HS-5 (cell line): ENCODE measurements around the gene SIGLEC6.

ENCODE experiments used
- DNase-seq: peaks from one replicate; pipeline ENCODE4 v3.0.0-alpha.2; 2012; ENCODE audit warnings: low read depth

Gene SIGLEC6

GRCh38 chr19:51531349-51532315 is at the start of gene SIGLEC6:
Gene SIGLEC6 (minus strand): TSS chr19:51531670. CDS start chr19:51531648, 22 bp downstream.
- no peak for DNase-seq

DNA sequence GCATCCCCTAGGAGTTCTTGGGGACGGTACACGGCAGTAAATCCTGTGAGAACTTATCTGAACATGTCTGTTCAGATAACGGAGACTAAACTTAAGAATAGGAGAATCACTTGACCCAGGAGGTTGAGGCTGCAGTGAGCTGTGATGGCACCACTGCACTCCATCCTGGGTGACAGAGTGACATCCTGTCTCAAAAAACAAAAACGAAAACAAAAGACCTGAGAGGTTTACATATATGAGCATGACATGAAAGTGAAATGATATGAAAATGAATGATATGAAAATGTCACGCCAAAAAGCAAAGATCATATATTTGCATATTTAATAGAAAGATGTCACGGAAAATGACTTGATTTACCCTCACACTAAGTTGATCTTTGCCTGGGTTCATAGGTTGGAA is 45.4 kb upstream of the SIGLEC6 start:
- no peak for DNase-seq

DNA sequence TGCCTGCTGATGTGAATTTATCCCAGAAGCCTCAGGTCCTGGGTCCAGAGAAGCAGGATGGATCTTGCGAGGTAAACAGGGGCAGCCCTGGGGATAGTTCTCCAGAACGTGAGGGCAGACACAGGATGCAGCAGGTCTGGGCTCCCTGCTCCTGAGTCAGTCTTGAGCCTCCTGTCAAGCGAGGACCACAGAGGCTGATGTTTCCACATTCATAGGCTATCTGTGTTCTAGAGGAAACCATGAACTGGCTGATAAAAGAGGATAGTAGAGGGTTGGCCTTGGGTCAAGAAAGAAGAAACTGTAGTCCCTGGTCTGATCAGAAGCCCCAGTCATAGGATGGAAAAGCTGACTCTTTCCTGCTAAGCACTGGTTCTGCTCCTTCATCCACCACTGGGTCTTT is 41.9 kb upstream of the SIGLEC6 start:
- no peak for DNase-seq

- peak; percentile 50 for DNase-seq
Measured at GRCh38 chr19:51572908-51573307, 41.4 kb upstream of the SIGLEC6 start.

GRCh38 chr19:51572410-51572809 is 40.9 kb upstream of the SIGLEC6 start:
- no peak for DNase-seq

DNA sequence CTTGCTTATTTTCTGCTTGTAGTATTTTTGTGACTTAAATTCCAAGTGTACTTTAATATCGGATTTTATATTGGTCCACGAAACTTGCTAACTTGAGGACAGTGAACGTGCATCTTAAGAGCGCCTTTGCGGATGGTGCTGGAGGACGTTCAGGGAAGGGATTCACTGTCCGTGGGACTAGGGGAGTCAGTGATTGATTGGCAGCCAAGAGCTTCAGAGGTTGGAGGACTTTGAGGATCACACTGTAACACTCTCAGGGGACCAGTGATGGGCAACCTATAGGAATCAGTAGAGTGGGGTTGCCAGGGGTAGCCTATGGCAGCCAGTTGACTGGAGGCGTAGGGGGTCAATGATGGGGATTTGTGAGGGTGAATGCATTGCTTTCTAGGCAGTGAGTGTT is 40.1 kb upstream of the SIGLEC6 start:
- DNase-seq, result no peak

- DNase-seq, result peak; percentile 95
Measured at GRCh38 chr19:51570962-51571575, 39.6 kb upstream of the SIGLEC6 start, which contains the start of gene ZNF175. Gene ZNF175 (plus strand): TSS chr19:51571283. CDS start chr19:51573330, 2,047 bp downstream.

- DNase-seq, result no peak
Measured at GRCh38 chr19:51568456-51568855, 37.0 kb upstream of the SIGLEC6 start.

DNA sequence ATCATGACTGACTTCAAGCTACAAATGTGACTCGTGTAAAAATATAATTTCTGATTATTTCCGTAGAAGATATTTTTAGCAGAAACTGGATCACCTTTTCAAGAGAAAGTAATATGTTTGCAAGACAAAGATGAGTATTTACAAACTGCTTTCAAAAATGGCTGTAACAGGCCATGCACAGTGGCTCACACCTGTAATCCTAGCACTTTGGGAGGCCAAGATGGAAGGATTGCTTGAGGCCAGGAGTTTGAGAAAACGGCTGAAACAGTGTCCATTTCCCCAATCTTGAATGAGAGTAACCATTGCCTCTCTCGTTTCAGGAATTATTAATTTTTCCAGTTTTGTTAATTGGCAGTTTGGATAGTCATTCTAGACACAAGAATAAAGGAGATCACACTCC is 36.1 kb upstream of the SIGLEC6 start:
- no peak for DNase-seq

DNA sequence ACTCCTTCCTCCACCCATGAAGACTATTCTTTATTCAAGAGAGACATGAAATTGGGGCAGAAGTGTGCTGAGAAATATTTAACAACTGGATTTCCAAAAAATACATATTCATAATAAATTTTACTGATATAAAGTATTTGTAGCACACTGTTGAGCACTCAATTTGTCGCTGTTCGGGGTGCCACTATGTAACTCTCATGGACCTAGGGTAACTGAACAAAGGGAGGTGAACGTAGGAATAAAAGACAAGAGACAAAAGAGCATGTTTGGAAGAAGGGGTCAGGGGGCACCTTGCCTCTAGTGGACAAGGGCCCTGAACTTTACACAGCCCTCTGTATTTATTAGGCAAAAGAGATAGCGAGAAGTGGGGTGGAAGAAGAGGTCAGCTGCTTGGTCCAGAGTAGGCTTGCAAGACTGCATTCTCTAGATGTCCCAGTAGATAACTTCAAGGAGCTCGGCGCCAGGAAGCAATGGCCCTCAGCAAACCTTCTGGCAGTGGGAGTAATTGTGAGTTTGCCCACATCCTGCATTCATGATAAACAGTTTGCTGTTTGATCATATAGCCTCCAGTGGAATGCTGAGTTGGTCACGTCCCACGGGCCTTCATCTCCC is 35.1 kb upstream of the SIGLEC6 start:
- no peak for DNase-seq

DNA sequence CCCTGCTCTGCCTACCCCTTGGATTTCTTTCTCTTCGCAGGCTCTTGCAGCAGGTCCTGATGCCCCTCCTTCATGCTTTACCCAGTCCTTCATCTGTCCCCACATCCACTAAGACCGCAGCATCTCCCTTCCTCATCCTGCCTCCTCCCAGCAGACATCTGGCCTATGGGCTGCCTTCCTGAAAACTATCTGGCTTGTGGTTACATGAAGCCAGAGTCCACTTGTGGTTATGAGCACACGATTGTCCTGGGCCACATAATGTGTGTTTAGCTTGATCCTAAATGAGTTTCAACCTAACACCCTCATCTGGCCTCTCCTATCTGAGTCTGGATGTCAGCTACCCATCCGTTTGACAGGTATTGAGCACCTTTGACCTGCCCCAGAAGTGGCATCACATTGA is 34.1 kb upstream of the SIGLEC6 start:
- DNase-seq, result no peak

GRCh38 chr19:51564791-51565190 is 33.3 kb upstream of the SIGLEC6 start:
- no peak for DNase-seq

- no peak for DNase-seq
Measured at GRCh38 chr19:51560339-51560738, 28.9 kb upstream of the SIGLEC6 start.

- no peak for DNase-seq
Measured at GRCh38 chr19:51559240-51559639, 27.8 kb upstream of the SIGLEC6 start.

DNA sequence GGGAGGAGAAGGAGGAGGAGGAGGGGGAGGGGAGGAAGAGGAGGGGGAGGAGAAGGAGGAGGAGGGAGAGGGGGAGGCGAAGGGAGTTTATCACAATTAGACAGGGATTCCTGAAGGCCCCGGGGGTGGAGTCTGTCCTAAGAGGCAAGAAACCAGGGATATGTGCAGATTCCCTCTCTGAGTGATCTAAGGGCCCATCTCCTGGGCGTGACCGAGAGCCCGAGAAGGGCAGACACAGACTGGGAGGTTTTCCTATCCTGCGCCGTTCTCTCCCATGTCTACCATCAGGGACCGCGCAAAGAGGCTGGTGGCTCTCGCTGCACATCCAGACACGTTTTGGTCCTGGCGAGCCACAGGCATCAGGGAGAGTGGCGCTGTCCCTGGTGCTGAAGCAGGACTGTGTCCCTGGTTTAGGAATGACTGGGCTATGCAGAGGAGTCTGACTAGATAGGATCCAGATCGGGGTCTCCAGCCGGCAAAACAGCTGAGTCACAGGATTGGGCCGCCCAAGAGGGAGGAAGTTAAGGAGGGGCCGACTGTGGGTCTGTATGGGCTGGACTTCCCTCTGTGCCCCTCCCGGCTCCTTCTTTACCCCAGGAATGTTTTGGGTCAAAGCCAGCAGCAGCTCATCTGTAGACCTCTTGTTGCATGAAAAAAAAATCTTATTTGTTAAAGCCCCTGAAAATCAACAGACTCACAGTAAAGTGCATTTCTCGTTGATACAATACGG is 21.7 kb upstream of the SIGLEC6 start:
- DNase-seq, result no peak

DNA sequence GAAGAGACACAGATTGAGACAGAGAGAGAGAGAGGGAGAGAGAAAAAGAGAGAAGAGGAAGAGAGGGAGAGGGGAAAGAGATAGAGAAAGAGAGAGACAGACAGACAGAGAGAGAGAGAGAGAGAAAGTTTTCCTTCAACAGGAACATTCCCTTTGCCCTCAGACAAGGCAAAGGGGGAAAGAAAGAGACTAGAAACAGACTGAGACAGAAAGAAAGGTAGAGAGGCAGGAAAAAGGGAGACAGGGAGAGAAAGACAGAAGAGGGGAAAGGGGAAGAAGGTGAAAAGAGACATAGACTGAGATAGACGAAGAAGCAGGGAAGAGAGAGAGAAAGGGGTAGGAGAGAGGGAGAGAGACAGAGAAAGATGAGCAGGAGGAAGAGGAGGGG is 21.1 kb upstream of the SIGLEC6 start:
- no peak for DNase-seq

GRCh38 chr19:51551673-51552432 is 20.4 kb upstream of the SIGLEC6 start:
- DNase-seq, result no peak

DNA sequence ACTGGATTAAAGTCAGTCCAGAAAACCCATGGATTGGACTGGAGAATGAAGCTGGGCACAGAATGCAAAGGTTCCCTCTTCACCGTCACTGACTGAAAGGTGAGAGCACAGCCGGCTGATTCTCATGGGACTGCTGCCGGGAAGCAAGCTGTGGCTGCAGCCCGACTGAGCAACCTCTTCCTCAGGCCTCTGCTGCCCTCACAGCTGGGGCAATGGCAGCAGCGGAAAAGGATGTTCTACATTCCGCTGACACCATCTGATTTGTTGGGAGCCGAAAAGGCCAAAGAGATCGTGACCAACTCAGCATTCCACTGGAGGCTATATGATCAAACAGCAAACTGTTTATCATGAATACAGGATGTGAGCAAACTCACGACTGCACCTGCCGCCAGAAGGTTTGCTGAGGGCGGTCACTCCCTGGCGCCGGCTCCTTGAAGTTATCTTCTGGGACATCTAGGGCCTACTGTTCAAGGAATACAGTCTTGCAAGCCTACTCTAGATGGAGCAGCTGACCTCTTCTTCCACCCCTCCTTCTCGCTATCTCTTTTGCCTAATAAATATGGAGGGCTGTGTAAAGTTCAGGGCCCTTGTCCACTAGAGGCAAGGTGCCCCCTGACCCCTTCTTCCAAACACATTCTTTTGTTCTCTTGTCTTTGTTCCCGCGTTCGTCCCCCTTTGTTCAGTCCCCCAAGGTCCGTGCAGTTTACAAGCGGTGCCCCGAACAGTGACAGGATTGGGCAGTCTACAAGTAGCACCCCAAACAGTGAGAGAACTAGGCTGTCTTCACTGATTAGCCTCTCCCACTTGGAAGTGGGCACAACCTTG is 19.6 kb upstream of the SIGLEC6 start:
- no peak for DNase-seq

- DNase-seq, result no peak
Measured at GRCh38 chr19:51549533-51550324, 18.3 kb upstream of the SIGLEC6 start.

DNA sequence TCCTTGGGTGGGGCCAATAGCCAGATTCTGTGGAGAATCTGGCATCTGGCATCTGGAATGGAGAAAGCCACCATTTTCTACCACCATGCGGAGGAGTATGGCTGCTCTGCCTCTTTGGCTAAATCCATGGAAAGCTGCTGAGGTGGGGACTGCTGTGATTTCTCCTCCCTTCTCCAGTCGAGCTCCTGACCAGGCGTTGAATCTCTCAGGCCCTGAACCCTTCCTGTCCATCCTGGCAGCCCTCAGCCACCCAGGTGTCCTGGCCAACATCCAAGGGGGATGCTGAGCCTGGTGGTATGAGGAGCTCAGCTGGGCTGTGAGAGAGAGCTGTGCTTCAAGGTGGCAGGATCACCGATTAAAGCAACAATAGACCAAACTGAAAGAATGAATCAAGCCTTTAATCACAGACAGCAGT is 17.4 kb upstream of the SIGLEC6 start:
- no peak for DNase-seq
